Mucosa of stomach (tissue), 1 donor: ENCODE results near the gene CREM.
"Not testable (repeated sequence)": the region's sequence is repeated elsewhere in the genome, so short reads cannot be mapped to it uniquely, and the experiment has no call there.

ENCODE experiments used
- H3K27me3 ChIP-seq: one replicate; pipeline ENCODE4 v1.7.0; 2013; ENCODE audit warnings: mild to moderate bottlenecking, low read length; ENCODE audit not compliant: control insufficient read depth, insufficient read depth
- H3K36me3 ChIP-seq: one replicate; pipeline ENCODE4 v1.7.0; 2013; ENCODE audit warnings: low read length; ENCODE audit not compliant: control insufficient read depth, insufficient read depth
- H3K4me1 ChIP-seq: one replicate; pipeline ENCODE4 v1.7.0; 2013; ENCODE audit warnings: mild to moderate bottlenecking, low read length; ENCODE audit not compliant: control insufficient read depth, insufficient read depth
- H3K4me3 ChIP-seq: one replicate; pipeline ENCODE4 v1.7.0; 2013; ENCODE audit warnings: low read length
- H3K9ac ChIP-seq: one replicate; pipeline ENCODE4 v1.7.0; 2013; ENCODE audit warnings: mild to moderate bottlenecking, low read length, moderate library complexity
- H3K9me3 ChIP-seq: one replicate; pipeline ENCODE4 v1.7.0; 2013; ENCODE audit warnings: mild to moderate bottlenecking, low read length, moderate library complexity; ENCODE audit not compliant: control insufficient read depth
- donor health status: Pancreatic carcinoma.

Gene CREM

DNA sequence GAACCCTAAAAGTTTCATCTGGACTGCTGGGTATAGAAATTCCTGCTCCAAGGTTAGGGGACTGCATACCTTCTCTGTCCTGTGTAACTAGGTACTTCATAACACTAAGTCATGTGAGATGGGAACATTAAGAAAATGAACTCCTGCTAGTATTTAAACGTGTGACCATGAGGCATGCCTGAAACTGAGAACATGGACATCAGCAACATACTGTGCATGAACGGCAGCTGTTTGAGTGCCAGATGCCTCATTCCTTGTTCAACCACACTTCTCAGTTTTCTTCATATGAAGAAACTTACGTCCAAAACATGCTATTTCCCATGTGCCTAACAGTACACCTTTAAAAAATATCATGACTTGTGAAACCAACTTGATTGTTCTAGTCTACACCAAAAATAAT, 88.5 kb downstream of the CREM start:
- Histone ChIP-seq H3K27me3 (no peaks in the 10 kb centered on the region), H3K4me1 (peaks cover 3% of the 10 kb centered on the region), H3K9me3 (no peaks in the 10 kb centered on the region), H3K36me3 (no peaks in the 10 kb centered on the region), H3K9ac (no peak overlapping the region), H3K4me3 (no peak overlapping the region)

DNA sequence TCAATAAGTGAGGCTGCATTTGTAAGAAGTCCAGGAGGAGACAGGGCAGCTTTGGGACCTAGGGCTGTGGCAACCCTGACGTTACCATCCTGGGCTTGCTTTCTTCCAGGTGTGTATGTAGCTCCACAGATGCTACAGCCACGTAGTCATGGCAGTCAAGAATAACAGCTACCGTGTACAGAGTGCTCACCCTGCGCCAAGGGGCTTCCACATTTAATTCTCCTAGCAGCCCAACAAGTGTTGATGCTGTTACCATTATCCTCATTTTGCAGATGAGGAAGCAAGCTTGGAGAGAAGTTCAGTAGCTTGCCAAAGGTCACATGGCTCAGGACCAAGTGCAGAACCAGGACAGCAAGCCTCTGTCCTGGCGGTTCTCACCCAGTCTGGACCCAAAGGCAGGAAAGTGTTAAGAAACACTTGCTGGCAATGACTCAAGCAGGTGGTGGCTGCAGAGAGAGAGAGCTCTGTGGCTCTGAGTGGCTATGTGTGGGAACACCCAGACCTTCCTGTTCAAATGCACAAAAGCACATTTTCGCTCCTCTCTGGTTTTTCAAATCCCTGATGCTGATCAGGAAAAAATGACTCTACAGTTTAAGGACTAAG, 89.8 kb downstream of the CREM start:
- no peaks in the 10 kb centered on the region for H3K9me3 ChIP-seq
- H3K27me3 ChIP-seq = no peaks in the 10 kb centered on the region
- peaks cover 10% of the 10 kb centered on the region for H3K4me1 ChIP-seq
- no peak overlapping the region for H3K4me3 ChIP-seq
- no peak overlapping the region for H3K9ac ChIP-seq
- no peaks in the 10 kb centered on the region for H3K36me3 ChIP-seq

DNA sequence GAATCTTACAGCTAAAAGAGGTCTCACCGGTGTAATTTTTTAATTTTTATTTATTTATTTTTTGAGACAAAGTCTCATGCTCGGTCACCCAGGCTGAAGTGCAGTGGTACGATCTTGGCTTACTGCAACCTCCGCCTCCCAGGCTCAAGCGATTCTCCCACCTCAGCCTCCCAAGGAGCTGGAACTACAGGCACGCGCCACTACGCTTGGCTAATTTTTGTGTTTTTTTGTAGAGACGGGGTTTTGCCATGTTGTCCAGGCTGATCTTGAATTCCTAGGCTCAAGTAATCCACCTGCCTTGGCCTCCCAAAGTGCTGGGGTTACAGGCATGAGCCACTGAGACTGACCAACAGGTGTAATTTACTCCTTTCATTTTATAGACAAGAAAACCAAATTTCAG, 90.3 kb downstream of the CREM start:
- not testable (repeated sequence) for H3K9ac ChIP-seq, H3K36me3 ChIP-seq, H3K27me3 ChIP-seq, H3K4me3 ChIP-seq, H3K4me1 ChIP-seq, H3K9me3 ChIP-seq

DNA sequence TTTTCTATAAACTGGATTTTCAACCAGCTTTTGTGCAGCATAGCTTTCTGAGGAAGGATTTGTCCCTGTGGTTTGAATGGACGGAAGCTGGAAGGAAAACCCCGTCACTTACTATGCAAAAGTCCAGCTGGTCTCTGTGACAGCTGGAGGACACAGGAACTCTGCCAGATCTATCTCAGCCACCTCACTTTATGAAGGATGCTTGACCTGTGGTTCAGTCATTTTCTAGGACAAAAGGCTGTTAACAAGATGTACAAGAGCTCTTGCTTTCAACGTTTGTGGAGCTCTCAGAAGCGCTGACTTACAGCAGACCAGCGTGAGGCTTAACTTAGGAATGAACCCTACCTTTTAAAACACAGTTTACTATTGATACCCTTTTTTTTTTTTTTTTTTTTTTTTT, 90.8 kb downstream of the CREM start:
- Histone ChIP-seq H3K4me3 (no peak overlapping the region), H3K4me1 (peaks cover 10% of the 10 kb centered on the region), H3K27me3 (no peaks in the 10 kb centered on the region), H3K36me3 (no peaks in the 10 kb centered on the region), H3K9me3 (no peaks in the 10 kb centered on the region), H3K9ac (no peak overlapping the region)

DNA sequence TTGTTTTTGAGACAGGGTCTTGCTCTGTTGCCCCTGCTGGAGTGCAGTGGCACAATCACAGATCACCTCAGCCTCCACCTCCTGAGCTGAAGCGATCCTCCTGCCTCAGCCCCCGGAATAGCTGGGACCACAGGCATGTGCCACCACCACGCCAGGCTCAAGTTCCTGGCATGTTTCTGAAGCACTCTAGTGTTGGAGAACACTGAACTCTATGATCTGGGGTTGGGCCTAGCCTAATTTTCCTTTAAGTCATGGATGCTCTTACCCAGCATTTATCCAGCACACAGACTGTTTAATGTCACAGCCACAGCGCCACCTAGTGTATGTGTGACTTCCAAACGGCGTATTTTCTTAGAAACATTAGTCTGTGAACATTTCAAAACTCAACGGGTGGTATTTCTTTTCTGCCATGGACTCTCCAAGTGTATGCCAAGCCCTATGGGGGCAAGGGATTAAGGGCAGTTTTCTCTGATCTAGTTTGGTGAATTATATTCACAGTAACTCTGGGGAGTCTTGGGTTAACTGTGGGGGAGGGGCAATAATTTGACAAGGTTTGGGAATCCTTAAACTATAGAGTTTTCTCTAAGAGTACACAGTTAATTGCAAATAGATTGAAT, 91.8 kb downstream of the CREM start:
- H3K9me3 ChIP-seq = no peaks in the 10 kb centered on the region
- H3K9ac ChIP-seq = no peak overlapping the region

DNA sequence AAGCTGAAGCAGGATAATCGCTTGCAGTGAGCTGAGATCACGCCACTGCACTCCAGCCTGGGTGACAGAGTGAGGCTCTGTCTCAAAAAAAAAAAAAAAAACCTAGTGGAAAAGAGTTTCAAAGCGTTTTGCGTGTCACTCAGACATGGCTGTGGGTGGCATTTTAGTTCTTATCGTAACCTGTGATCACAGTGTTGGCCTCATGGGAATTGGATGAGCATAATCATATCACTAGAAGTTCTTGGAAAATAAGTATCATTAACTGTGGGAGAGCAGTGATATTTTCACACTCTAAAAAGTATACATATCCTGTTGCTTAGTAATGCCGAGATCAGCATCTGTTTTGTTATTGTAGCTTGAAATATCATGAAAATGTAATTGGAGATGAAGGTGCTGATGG, 92.6 kb downstream of the CREM start:
- Histone ChIP-seq H3K9me3 (no peaks in the 10 kb centered on the region), H3K4me1 (peaks cover 10% of the 10 kb centered on the region), H3K36me3 (no peaks in the 10 kb centered on the region), H3K4me3 (no peak overlapping the region), H3K27me3 (no peaks in the 10 kb centered on the region), H3K9ac (no peak overlapping the region)

More for the DNA sequence above, 91.8 kb downstream of the CREM start:
- H3K4me3 ChIP-seq = no peak overlapping the region
- no peaks in the 10 kb centered on the region for H3K36me3 ChIP-seq
- H3K27me3 ChIP-seq = no peaks in the 10 kb centered on the region
- peaks cover 10% of the 10 kb centered on the region for H3K4me1 ChIP-seq

DNA sequence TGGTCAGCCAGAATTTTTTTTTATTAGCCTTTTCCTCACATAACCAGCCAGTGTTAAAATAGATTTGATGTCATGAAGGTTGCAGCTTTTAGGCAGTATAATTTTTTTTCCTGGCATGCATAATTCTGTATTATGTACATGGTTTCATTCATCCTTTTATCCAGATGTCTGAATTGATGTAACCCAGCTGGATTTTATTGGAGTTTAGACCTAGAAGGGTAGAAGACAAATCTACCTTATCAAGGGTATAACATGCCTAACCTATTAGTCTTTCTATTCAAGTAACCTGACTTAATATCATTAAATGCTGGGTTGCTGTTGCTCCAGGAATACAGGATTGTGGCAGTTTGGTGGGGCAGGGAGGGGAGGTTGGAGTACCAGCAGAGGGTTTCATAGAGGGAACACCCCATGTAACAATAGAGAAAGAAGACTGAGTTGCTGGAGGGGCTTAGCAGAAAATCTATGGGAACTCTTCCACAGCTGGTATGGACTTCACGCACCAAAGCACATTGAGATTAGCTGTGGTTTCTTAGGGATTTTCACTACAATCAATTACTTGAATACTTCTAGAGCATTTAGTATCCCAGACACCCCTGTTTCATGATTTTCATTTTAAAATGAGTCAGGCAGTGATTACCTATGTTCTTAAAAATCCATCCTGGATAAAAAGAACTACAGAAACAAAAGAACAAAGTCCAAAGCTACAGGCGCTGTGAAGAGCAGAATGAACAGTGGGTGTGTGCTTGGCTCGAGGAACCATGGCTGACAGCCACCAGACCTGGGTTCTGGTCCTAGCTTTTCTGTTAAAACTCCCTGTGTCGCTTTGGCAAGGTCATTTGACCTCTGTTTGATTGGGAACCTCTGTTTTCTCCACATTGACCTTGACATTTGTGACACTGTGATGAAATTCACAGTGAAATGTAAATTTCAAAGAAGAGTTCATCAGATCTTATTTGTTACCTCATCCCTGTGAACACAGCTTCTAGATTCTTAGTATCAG, 93.5 kb downstream of the CREM start:
- Histone ChIP-seq H3K36me3 (no peaks in the 10 kb centered on the region), H3K9me3 (no peaks in the 10 kb centered on the region), H3K4me1 (peaks cover 10% of the 10 kb centered on the region), H3K9ac (no peak overlapping the region), H3K4me3 (no peak overlapping the region), H3K27me3 (no peaks in the 10 kb centered on the region)

GRCh38 chr10:35223016-35223415, 96.4 kb downstream of the CREM start:
- Histone ChIP-seq H3K36me3 (no peaks in the 10 kb centered on the region), H3K27me3 (no peaks in the 10 kb centered on the region), H3K4me3 (no peak overlapping the region), H3K9ac (no peak overlapping the region), H3K9me3 (no peaks in the 10 kb centered on the region), H3K4me1 (peaks cover 10% of the 10 kb centered on the region)

GRCh38 chr10:35224045-35224740, 97.5 kb downstream of the CREM start:
- Histone ChIP-seq H3K27me3 (no peaks in the 10 kb centered on the region), H3K9me3 (no peaks in the 10 kb centered on the region), H3K4me3 (no peak overlapping the region), H3K36me3 (no peaks in the 10 kb centered on the region), H3K9ac (no peak overlapping the region), H3K4me1 (peaks cover 10% of the 10 kb centered on the region)

- Histone ChIP-seq H3K4me1 (peaks cover 6% of the 10 kb centered on the region), H3K4me3 (no peak overlapping the region), H3K9me3 (no peaks in the 10 kb centered on the region), H3K9ac (no peak overlapping the region), H3K27me3 (no peaks in the 10 kb centered on the region), H3K36me3 (no peaks in the 10 kb centered on the region)
Measured at GRCh38 chr10:35225204-35225603, 98.6 kb downstream of the CREM start.

- no peaks in the 10 kb centered on the region for H3K9me3 ChIP-seq
- no peaks in the 10 kb centered on the region for H3K4me1 ChIP-seq
- no peak overlapping the region for H3K4me3 ChIP-seq
- H3K27me3 ChIP-seq = no peaks in the 10 kb centered on the region
- H3K9ac ChIP-seq = no peak overlapping the region
- no peaks in the 10 kb centered on the region for H3K36me3 ChIP-seq
Measured at GRCh38 chr10:35226507-35226906, 99.9 kb downstream of the CREM start.

DNA sequence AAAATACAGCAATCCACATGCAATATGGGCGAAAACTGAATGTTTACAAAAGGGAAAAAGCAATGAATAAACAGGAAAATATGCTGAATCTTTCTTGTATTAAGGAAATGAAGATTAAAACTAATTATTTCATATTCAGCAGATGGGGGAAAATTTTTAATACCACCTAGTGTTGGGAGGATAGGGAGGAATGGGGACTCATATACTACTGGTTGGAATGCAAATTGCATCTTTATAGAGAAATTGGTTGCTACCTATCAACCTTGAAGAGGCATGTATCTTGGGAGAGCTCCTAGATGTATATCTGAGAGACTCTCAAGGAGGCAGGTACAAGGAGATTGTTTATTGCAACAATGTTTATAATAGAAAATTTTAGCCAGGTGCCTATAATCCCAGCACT, 101.4 kb downstream of the CREM start:
- Histone ChIP-seq H3K9me3 (no peaks in the 10 kb centered on the region), H3K36me3 (no peaks in the 10 kb centered on the region), H3K27me3 (no peaks in the 10 kb centered on the region), H3K4me3 (no peak overlapping the region), H3K9ac (no peak overlapping the region), H3K4me1 (no peaks in the 10 kb centered on the region)
